ENCODE data around the gene SORCS2.

DNA sequence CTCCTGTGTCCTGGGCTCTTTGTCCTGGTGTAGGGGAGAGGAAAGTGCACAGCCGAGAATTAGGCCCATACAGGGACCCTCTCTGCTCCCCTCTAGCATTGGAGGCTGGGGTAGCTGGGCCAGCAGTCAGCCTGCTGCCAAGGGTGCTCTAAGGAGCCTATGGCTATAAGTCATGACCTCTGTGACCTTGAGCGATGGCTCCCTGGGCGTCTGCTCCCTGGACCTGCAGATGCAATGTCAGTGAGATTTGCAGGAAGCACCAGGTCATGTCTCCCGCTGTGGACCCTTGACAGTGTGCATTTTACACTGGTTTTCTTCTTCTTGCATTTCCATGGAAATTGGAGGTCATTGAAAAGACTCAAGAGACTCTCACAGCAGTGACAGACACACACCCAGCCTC lies 476.5 kb downstream of the SORCS2 start:
- no peak for TF ChIP-seq ZNF724P (CRISPR knock-in tag; IDR thresholded peaks at IDR 0.05; ENCODE audit: borderline replicate concordance)
- no peak for TF ChIP-seq PHB2 (IDR thresholded peaks at IDR 0.05; ENCODE audit: partially characterized antibody)
- TF ChIP-seq ZNF232 (CRISPR knock-in tag; IDR thresholded peaks at IDR 0.05; ENCODE audit: borderline replicate concordance): no peak
- TF ChIP-seq ZNF782 (CRISPR knock-in tag; IDR thresholded peaks at IDR 0.05; ENCODE audit: borderline replicate concordance): no peak
- TF ChIP-seq, protein P1, sequence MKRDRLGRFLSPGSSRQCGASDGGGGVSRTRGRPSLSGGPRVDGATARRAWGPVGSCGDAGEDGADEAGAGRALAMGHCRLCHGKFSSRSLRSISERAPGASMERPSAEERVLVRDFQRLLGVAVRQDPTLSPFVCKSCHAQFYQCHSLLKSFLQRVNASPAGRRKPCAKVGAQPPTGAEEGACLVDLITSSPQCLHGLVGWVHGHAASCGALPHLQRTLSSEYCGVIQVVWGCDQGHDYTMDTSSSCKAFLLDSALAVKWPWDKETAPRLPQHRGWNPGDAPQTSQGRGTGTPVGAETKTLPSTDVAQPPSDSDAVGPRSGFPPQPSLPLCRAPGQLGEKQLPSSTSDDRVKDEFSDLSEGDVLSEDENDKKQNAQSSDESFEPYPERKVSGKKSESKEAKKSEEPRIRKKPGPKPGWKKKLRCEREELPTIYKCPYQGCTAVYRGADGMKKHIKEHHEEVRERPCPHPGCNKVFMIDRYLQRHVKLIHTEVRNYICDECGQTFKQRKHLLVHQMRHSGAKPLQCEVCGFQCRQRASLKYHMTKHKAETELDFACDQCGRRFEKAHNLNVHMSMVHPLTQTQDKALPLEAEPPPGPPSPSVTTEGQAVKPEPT (CRISPR knock-in tag; IDR thresholded peaks at IDR 0.05; ENCODE audit: low read depth): no peak
- TF ChIP-seq ELF1 (CRISPR knock-in tag; IDR thresholded peaks at IDR 0.05): no peak
- no peak for TF ChIP-seq JUN (CRISPR knock-in tag; IDR thresholded peaks at IDR 0.05)
- TF ChIP-seq PRMT3 (CRISPR knock-in tag; IDR thresholded peaks at IDR 0.05; ENCODE audit: borderline replicate concordance, low read depth): no peak
- TF ChIP-seq MXI1 (IDR thresholded peaks at IDR 0.05; ENCODE audit: borderline replicate concordance, low read depth, low read length): no peak
- TF ChIP-seq SRSF9 (IDR thresholded peaks at IDR 0.05; ENCODE audit: borderline replicate concordance, insufficient read depth, low read depth, low read length, poor library complexity, severe bottlenecking): no peak
- TF ChIP-seq, protein P2, sequence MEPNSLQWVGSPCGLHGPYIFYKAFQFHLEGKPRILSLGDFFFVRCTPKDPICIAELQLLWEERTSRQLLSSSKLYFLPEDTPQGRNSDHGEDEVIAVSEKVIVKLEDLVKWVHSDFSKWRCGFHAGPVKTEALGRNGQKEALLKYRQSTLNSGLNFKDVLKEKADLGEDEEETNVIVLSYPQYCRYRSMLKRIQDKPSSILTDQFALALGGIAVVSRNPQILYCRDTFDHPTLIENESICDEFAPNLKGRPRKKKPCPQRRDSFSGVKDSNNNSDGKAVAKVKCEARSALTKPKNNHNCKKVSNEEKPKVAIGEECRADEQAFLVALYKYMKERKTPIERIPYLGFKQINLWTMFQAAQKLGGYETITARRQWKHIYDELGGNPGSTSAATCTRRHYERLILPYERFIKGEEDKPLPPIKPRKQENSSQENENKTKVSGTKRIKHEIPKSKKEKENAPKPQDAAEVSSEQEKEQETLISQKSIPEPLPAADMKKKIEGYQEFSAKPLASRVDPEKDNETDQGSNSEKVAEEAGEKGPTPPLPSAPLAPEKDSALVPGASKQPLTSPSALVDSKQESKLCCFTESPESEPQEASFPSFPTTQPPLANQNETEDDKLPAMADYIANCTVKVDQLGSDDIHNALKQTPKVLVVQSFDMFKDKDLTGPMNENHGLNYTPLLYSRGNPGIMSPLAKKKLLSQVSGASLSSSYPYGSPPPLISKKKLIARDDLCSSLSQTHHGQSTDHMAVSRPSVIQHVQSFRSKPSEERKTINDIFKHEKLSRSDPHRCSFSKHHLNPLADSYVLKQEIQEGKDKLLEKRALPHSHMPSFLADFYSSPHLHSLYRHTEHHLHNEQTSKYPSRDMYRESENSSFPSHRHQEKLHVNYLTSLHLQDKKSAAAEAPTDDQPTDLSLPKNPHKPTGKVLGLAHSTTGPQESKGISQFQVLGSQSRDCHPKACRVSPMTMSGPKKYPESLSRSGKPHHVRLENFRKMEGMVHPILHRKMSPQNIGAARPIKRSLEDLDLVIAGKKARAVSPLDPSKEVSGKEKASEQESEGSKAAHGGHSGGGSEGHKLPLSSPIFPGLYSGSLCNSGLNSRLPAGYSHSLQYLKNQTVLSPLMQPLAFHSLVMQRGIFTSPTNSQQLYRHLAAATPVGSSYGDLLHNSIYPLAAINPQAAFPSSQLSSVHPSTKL (CRISPR knock-in tag; IDR thresholded peaks at IDR 0.05): no peak
- TF ChIP-seq MYC (CRISPR knock-in tag; IDR thresholded peaks at IDR 0.05; ENCODE audit: borderline replicate concordance): no peak
- TF ChIP-seq SP4 (CRISPR knock-in tag; IDR thresholded peaks at IDR 0.05): no peak
- TF ChIP-seq RELA (CRISPR knock-in tag; IDR thresholded peaks at IDR 0.05): no peak
